Measurements from ENCODE around the gene LARP7.

DNA sequence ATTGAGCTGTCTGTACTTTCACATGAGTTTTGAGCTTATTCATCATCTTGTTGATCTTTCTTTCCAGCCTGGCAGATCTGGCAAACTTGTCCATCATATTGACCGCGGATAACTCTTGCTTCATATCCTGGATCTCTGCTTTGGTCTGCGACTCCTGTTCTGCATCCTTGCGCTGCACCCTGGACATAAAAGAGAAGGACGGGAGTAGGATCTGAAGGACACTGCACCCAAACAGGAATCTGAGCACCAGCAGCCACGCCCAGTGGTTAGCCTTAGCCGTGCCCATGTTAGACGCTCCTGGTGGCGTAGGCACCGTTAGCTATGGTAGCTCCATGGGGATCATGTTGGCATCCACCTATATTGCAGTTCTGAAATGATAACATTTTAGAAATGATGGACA, 56.6 kb downstream of the LARP7 start:
- TF ChIP-seq GATA2 (IDR thresholded peaks at IDR 0.05; ENCODE audit: low read depth, low read length) (no peak), GATA3 (IDR thresholded peaks at IDR 0.05; ENCODE audit: low read depth, low read length) (no peak)

Data from SH-SY5Y (cell line).